Measurements from ENCODE around the gene SLC22A23.

SLC22A23 gene

DNA sequence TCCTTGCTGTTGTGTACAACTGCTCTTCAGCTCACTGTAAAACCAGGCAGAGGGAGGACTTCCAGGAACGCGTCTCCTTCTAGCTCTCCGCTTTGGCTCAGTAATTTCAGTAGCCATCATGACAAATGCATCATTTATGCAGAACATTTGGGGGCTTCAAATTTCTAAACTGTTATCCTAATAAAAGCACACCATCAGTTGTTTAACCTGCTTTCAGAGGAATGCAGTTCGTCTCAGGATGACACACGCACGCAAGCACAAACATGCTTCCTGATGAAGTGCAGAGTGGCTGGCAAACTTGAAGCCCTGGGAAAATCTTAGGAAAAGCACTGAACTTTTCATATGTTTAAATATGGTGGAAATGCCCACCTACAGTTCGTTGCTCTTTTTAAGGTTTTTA, 24.4 kb downstream of the SLC22A23 start:
- Histone ChIP-seq H3K4me3 (ENCODE audit: low read depth in 1 of 2, low read length in 1 of 2) (no peak overlapping the region), H3K27ac (no peak overlapping the region)

DNA sequence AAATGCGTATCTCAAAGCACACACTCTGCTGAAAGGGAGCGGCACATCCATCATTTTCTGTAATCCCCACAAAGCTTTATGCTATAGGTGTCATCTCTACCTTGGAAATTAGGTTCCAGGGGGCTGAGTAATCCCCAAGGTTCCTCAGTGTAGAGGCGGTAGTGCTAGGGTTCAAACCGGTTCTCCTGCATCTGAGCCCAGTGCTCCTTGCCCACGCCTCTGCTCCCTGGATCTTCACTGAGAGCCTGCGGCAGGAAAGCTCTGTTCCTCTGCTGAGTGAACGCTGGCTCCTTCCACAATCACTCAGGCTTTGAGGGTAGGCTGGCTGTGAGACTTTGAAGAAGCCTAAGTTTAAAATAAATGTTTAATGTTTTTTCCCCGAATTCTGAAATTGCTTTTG, 24.9 kb downstream of the SLC22A23 start:
- Histone ChIP-seq H3K27me3 (peaks cover 31% of the 10 kb centered on the region), H3K27ac (no peak overlapping the region), H3K9me3 (no peaks in the 10 kb centered on the region), H3K36me3 (no peaks in the 10 kb centered on the region), H3K4me3 (ENCODE audit: low read depth in 1 of 2, low read length in 1 of 2) (no peak overlapping the region), H3K4me1 (ENCODE audit: control insufficient read depth in 1 of 2, insufficient read depth in 1 of 2, low read depth in 1 of 2, low read length in 1 of 2) (no peaks in the 10 kb centered on the region)
- TF ChIP-seq, protein P1, sequence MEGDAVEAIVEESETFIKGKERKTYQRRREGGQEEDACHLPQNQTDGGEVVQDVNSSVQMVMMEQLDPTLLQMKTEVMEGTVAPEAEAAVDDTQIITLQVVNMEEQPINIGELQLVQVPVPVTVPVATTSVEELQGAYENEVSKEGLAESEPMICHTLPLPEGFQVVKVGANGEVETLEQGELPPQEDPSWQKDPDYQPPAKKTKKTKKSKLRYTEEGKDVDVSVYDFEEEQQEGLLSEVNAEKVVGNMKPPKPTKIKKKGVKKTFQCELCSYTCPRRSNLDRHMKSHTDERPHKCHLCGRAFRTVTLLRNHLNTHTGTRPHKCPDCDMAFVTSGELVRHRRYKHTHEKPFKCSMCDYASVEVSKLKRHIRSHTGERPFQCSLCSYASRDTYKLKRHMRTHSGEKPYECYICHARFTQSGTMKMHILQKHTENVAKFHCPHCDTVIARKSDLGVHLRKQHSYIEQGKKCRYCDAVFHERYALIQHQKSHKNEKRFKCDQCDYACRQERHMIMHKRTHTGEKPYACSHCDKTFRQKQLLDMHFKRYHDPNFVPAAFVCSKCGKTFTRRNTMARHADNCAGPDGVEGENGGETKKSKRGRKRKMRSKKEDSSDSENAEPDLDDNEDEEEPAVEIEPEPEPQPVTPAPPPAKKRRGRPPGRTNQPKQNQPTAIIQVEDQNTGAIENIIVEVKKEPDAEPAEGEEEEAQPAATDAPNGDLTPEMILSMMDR (IDR thresholded peaks at IDR 0.05) = no peak

More for the DNA sequence above, 24.4 kb downstream of the SLC22A23 start:
- no peaks in the 10 kb centered on the region for H3K36me3 ChIP-seq
- TF ChIP-seq, protein P1 (IDR thresholded peaks at IDR 0.05) = no peak
- H3K27me3 ChIP-seq = peaks cover 27% of the 10 kb centered on the region
- H3K9me3 ChIP-seq = no peaks in the 10 kb centered on the region
- H3K4me1 ChIP-seq (ENCODE audit: control insufficient read depth in 1 of 2, insufficient read depth in 1 of 2, low read depth in 1 of 2, low read length in 1 of 2) = no peaks in the 10 kb centered on the region

DNA sequence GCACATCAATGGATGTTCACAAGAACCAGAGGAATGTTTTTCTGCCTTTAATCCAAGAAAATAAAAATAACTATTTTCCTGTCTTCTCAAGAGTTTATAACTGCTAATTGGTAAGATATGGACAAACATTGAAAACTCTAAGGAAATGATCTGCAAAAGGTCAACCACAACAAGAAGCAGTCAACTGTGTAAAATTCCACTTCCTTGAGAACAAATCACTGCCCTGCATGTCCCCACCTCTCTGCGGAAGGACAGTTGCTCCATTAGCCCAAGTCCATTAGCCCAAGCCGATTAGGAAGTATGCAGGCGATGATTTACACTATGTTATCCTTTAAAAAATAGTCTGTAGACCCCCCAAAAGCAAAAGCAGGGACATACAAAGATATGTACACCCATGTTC, 27.6 kb downstream of the SLC22A23 start:
- Histone ChIP-seq H3K27ac (no peak overlapping the region), H3K27me3 (peaks cover 44% of the 10 kb centered on the region), H3K4me1 (ENCODE audit: control insufficient read depth in 1 of 2, insufficient read depth in 1 of 2, low read depth in 1 of 2, low read length in 1 of 2) (no peaks in the 10 kb centered on the region), H3K9me3 (no peaks in the 10 kb centered on the region), H3K4me3 (ENCODE audit: low read depth in 1 of 2, low read length in 1 of 2) (no peak overlapping the region), H3K36me3 (no peaks in the 10 kb centered on the region)
- TF ChIP-seq, protein P1 (IDR thresholded peaks at IDR 0.05) = no peak

DNA sequence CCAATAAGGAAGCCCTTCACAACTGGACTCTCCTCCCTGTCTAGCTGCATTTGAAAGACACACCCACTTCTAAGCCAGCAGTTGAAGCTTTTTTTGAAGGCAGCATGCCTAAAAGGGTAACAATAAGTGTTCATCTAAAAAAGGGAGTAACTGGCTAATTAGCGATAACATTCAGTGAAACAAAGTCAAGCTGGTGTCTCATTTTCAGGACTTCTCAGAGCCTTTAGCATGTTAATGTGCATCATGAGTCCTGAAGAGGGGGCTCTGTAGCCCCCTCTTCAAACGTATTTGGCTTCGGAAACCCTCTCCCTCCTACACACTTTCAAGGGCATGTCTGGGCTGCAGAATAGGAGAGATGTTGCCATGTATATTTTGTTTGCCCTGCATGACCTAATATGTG, 28.1 kb downstream of the SLC22A23 start:
- TF ChIP-seq, protein P1 (IDR thresholded peaks at IDR 0.05) = no peak
- no peaks in the 10 kb centered on the region for H3K9me3 ChIP-seq
- peaks cover 49% of the 10 kb centered on the region for H3K27me3 ChIP-seq
- no peak overlapping the region for H3K4me3 ChIP-seq (ENCODE audit: low read depth in 1 of 2, low read length in 1 of 2)
- H3K27ac ChIP-seq = no peak overlapping the region
- no peaks in the 10 kb centered on the region for H3K4me1 ChIP-seq (ENCODE audit: control insufficient read depth in 1 of 2, insufficient read depth in 1 of 2, low read depth in 1 of 2, low read length in 1 of 2)
- H3K36me3 ChIP-seq = no peaks in the 10 kb centered on the region

DNA sequence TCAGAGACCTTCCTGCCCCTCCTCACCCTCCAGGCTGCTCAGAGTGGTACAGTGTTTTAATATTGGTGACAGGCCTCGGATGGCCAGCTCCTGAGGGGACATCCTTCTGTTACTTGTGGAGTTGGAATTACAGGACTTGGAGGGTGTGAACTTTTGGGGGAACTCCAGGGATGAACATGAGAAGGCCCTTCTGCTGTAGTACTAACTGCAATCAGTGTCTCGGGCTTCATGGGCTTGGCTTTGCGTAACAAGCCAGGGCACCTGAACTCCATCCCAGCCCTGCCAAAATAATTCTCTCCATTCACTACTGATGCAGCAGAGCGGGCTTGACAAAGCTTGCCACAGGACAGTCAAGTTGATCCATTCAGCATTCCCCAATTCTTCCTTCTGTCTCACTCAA, 28.6 kb downstream of the SLC22A23 start:
- no peak overlapping the region for H3K27ac ChIP-seq
- no peaks in the 10 kb centered on the region for H3K4me1 ChIP-seq (ENCODE audit: control insufficient read depth in 1 of 2, insufficient read depth in 1 of 2, low read depth in 1 of 2, low read length in 1 of 2)
- no peaks in the 10 kb centered on the region for H3K9me3 ChIP-seq
- H3K27me3 ChIP-seq = peaks cover 54% of the 10 kb centered on the region
- TF ChIP-seq, protein P1 (IDR thresholded peaks at IDR 0.05) = no peak
- H3K36me3 ChIP-seq = no peaks in the 10 kb centered on the region
- no peak overlapping the region for H3K4me3 ChIP-seq (ENCODE audit: low read depth in 1 of 2, low read length in 1 of 2)

DNA sequence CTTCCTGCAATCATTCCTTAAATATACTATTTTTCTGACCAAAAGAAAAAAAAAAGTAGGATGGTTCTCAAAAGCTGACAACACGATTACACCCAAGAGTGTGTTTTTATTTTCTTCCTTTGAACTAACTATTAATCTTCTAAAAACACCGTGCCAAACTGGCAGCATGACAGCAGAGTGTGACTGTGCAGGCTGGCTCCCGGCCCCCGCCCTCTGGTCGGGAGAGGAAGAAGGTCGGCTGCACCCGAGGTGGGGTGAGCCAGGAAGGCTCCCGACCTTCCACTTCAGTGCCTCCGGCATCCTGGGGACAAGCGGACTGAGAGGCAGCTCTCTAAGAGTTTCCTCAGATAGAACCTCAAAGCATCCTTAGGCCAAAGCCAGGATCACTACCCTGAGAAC, 29.2 kb downstream of the SLC22A23 start:
- H3K27ac ChIP-seq = no peak overlapping the region
- no peaks in the 10 kb centered on the region for H3K9me3 ChIP-seq
- H3K4me3 ChIP-seq (ENCODE audit: low read depth in 1 of 2, low read length in 1 of 2) = no peak overlapping the region
- H3K36me3 ChIP-seq = no peaks in the 10 kb centered on the region
- H3K27me3 ChIP-seq = peaks cover 57% of the 10 kb centered on the region
- TF ChIP-seq, protein P1 (IDR thresholded peaks at IDR 0.05) = no peak
- no peaks in the 10 kb centered on the region for H3K4me1 ChIP-seq (ENCODE audit: control insufficient read depth in 1 of 2, insufficient read depth in 1 of 2, low read depth in 1 of 2, low read length in 1 of 2)

All from neutrophil (primary cell).